ENCODE data around the gene CCDC106. TPM values are rescaled to one million over a fixed set of nuclear protein-coding genes. Genes with fewer than 3 reads are reported as not detected.

Gene CCDC106
- polyA plus RNA-seq, 10 donors: 10.2 to 17.7 (median 12.1) TPM

DNA sequence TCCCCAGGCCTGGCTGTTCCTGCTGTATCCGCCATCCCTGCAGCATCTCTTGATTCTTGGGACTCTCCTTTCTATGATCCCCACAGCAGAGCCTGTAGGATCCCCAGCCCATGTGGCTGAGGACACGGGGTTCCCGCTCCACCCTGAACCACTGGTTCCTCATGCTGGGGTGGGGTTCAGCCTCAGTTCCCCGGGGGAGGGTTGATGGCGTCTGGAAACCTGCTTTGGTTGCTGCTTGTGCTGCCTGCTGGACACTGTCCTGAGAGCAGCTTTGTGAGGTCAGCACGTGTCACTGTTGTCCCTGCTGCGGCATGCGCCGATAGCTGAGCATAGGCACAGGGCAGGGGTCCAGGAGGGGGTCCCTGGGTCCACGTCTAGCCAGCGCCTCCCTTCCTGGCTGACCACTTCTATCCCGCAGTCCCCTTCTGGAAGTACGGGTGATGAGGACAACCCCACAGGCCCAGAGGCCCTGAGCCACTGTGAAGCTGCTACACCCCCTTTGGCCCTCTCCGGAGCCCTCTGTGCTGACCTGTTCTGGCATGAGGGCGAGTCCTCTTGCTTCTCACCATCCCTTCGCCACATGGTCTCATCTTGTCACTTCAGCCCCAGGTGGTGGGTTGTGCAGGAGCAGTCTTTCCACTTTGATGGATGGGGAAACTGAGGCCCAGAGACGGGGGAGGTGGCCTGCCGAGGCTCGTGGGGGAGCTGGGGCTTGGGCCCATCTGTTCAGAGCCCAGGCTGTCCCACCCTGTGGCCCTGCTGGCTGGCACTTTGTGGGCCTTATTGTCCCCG lies 32.5 kb downstream of the CCDC106 start:
- no peak for DNase-seq

DNA sequence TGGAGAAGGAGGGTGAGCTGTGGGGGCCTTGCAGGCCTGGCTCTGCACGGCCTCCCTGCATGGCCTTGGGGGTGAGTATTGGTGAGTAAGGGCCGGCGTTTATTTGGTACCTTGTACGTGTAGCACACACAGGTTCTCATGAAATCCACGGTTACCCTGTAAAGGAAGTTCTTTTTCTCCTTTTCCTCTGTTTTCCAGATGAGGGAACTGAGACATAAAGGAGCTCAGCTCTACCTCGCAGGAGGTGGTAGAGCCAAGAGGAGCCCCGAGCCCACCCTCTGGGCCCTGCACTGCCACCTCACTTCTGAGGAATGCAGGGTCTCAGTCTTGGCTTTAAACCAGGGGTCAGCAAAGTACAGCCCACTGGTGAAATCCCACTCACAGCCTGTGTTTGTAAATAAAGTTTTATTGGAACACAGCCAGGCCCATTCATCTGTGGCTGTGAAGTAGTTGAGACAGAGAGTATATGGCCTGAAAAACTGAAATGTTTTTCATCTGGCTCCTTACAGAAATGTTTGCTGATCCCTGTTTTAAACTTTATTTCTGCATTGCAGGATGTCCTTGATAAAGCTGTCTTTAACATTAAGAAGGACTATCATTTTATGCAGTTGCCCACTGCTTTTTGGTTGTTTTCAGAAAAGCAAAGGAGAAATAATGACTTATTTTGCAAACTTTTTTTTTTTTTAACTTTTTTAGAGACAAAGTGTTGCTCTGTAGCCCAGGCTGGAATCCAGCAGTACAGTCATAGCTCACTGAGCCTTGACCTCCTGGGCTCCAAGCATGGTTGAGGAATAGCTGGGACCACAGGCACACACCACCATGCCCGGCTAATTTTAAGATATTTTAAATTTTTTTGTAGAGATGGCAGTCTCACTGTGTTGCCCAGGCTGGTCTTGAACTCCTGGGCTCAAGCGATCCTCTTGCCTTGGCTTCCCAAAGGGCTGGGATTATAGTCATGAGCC lies 33.4 kb downstream of the CCDC106 start:
- DNase-seq: no peak

DNA sequence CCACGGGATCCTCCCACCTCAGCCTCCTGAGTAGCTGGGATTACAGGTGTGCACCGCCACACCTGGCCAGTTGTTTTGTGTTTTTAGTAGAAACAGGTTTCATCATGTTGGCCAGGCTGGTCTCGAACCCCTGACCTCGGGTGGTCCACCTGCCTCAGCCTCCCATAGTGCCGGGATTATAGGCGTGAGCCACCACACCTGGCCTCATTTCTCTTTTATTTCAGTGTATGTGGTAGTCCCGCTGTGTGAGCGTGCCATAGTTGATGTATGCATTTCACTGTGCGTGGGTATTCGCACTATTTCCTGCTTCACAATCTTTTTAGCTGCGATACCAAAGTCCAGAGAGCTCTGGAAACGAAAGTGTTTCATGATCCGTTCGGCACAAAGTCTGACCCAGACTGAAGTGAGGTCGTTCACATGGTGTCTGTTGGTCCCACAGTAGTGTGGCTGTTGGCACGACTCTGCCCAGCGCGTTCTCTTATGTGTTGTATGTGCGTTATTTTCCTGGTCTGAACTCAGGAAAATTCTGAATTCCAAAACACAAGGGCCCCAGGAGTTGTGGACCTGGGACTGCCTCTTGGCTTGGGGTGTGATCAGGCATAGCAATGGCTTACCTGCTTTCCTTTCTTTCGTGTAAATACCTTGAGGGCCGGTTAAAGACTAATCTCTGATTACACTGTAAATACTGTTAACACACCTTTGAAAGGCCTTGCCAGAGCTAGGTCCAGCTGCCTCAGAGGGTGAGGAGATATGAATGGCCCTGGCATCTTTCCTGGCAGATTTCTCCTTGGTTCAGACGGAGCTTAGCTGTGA lies 35.6 kb downstream of the CCDC106 start:
- DNase-seq: no peak

DNA sequence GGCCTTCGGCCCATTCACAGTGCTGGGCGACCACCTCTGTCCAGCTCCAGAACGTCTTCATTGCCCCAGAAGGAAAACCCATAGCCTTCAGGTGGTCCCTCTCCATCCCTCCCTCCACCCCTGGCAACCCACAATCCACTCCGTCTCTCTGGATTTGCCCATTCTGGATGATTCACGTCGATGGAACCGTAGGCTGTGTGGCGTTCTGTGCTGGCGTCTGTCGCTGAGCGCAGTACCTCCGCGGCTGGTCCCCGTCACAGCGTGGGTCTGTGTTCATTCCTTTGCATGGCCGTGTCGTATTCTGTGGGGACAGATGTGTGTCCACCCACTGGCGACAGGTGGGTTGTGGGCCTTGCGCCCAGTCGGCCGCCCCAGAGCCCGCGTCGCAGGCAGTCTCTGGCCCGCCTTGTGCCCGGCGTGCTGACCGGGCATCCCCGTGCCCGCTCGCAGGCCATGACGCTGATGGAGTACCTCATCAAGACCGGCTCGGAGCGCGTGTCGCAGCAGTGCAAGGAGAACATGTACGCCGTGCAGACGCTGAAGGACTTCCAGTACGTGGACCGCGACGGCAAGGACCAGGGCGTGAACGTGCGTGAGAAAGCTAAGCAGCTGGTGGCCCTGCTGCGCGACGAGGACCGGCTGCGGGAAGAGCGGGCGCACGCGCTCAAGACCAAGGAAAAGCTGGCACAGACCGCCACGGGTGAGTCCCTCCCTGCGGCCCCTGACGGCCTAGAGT lies 37.1 kb downstream of the CCDC106 start:
- no peak for DNase-seq

DNA sequence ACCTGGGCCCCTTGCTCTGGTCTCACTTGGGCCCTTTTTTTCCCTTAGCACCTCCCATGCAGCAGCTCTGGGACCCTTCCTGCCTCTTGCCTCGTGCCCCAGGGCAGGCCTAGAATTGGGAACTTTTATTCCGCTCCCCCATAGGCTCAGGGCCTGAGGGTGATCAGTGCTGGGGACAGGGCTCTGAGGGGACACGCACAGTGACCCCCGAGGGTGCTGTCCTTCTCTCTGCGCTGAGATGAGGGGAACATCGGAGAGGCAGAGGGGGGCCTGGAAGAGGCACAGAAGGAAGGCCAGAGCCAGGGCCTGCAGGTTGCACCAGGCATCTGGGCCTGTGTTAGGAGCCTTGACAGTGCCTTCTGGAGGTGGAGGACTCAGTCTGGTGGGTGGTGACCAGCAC lies 37.8 kb downstream of the CCDC106 start:
- DNase-seq: no peak

DNA sequence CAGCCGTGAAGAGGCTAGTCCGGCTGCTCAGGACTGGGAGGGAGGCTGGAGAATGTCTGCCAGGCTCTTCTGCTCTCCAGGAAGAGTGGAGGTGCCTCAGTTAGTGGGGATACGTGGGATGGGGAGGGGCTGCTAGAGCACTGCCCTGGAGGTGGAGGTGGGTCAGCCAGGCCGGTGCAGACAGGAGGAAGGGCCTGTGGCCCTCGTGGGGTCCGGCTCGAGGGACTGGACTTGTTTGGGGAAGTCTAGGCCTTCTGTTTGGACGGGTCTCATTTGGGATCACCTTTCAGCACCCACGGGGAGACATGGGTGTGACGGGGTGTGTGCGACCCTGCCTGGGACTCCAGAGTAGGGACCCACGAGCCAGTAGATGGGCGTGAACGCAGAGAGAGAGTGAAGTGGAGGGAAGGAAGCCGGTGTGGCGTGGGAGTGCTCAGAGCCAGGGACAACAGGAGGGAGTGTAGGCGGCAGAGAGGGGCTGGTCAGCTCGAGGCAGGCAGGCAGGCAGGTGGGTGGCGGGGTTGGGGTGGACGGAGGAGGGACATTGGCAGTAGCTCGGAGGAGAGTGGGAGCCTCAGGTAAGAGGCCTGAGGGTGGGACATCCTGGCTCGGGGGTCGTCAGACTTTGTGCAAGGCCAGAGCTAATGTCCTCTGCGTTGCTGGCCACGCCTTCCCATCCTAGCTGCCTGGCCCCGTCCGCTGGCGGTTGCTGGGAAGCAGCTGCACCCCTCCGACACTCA lies 38.5 kb downstream of the CCDC106 start:
- no peak for DNase-seq

DNA sequence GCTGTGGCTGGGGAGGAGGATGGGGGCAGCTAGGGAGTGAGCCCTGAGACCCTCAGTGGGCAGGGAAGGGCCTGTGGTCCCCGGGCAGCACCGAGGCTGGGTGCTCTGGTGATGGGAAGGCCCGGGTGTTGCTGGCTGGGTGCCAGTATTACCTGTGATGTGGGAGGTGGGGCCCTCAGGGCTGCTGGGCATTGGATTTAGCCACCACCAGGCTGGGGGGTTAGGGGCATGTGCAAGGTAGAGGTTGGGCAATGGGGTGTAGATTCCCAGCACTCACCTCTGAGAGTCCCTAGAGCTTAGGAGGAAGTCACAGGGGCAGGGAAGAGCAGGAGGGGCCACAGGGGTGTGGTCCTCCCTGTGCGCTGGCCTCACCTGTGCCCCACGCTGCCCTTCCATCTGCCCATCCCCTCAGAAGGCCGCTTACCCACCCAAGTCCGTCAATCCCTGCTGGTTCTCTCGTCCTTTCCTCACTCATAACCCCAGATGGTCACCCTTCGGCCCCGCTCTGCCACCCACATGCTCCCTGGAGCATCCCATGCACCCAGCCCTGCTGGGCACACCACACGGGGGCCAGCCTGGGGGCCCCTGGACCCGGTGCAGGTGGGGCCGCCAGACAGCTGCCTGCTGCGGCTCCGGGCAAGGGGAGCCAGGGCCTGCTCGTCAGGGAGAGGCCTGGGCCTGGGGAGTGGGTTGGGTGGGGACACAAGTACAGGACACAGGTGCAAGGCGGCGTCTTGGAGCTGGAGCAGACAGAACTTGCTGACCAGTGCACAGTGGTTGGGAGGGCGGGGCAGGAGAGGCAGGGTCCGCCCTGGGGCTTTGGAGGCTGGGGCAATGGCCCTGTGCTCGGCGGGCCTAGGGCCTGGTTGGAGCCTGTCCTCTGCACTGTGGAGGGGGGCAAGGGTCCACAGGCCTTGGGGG lies 39.5 kb downstream of the CCDC106 start:
- no peak for DNase-seq

DNA sequence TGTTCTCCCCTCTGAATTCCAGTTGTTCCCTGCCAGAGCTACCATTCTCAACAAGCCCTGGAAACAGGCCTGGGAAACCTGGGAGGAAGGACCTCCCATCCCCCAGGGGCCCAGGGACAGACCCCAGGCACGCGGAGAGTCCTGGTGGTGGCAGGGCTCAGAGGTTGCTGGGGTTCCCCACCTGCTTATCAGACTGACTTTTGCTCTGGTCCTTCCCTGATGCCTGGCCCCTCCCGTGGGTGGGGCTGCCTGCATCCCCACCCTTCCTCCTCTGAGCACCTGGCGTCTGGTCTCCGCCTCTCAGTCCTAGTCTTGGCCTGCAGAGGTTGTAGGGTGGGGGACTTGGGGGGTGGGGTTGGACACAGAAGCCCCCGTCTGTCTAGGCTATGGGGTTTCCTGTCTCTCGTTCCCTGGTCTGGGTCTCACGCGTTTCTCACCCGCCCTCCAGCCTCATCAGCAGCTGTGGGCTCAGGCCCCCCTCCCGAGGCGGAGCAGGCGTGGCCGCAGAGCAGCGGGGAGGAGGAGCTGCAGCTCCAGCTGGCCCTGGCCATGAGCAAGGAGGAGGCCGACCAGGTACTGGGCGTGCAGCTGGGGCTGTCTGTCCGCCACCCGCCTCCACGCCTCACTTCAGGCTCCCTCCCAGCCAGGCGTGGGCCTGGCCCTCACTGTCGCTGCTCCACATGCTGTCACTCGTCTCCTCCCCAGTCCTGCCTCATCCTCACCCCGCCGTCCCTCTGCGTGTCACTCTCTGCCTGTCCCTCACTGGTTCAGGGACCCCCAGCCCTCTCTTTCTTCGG lies 40.6 kb downstream of the CCDC106 start:
- peak; percentile 48 to 83 (median 63) for DNase-seq

DNA sequence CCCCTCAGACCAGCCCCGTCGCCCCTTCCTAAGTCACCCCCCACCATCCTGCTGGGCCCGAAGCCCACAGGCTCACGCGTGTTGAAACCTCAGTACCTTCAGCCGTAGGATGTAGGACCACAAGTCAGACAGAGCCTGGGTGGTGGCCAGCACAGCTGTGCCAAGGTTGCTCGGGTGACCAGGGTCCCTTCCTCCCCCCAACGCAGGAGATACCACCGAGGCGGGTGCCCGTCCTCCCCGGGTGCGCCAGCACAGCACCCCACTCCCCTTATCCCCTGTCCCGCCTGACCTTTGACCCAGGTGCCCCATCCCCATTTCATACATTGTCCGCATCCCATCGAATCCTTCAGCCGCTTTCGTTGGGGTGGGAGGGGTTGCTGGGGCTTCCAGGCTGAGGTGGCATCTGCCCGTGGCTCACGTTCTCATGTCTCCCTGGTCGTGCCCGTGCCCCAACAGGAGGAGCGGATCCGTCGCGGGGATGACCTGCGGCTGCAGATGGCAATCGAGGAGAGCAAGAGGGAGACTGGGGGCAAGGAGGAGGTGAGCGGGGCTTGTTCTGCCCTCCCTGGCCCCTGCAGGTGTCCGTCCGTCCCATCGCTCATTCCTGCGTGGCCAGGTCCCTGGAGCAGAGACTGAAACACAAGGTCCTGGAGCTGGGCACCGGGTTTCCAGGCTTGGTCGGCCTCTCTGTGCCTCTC lies 41.5 kb downstream of the CCDC106 start:
- no peak for DNase-seq

DNA sequence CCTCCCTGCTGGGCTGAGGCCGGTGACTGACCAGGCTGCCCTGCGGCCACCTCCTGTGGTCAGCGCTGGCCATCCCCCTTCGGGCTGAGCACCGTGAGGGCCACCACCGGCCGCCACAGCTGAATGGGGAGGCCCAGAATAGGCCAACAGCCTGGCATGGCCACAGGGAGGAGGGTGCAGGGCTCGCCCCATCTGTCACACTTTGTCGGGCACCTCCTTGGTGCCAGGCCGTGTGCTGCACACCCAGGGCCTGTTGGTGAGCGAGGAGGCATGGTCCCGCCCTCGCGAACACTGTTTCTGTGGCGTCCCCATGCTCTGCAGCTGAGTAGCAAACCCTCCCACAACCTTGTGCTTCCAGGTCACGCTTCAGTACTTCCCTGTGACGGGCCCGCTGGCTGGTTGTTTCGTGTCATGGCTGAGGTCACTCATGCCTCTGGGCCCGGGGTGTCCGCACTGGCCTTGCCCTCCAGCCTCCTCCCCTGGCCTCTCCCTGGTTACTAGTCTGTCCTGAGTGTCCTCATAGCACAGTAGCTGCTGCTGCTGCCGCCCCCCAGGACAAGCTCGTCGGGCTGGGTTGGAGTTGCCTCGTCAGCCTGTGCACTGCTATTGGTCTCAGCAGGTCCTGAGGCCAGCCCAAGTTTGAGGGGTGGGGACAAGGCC lies 42.2 kb downstream of the CCDC106 start:
- no peak for DNase-seq

DNA sequence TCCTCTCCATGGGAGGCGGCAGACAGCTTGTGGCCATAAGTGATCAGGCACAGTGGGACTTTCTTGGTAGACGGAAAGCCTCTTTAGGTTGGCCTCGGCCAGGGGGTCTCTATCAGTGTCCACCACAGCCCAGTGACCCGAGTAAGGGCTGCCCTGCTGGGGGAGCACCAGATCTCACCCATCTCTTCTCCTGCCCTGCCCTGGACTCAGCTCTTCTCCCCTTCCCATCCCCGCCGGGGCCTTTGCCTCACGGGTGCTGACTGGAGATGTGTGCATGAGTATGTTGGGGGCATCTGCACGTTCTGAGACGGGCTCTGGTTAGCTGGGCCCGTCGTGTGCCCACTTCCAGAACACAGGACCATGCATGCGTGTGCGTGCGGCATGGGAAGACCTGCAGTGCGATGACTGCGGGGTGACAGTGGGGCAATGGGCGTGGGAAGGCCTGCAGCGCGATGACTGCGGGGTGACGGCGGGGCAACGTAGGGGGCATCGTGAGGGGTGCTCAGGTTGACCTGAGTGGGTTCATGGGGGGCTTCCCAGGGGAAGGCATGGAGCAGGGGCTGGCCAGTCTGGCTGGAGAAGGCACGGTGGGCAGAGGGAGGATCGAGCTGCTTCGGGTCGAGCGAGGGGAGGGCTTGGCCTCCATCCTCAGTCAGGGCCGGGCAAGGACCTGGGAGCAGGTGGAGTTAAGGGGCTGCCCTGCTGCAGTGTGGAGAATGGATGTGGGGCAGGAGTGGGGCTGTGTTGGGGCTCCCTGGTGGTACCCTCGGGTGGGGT lies 42.9 kb downstream of the CCDC106 start:
- DNase-seq: no peak

DNA sequence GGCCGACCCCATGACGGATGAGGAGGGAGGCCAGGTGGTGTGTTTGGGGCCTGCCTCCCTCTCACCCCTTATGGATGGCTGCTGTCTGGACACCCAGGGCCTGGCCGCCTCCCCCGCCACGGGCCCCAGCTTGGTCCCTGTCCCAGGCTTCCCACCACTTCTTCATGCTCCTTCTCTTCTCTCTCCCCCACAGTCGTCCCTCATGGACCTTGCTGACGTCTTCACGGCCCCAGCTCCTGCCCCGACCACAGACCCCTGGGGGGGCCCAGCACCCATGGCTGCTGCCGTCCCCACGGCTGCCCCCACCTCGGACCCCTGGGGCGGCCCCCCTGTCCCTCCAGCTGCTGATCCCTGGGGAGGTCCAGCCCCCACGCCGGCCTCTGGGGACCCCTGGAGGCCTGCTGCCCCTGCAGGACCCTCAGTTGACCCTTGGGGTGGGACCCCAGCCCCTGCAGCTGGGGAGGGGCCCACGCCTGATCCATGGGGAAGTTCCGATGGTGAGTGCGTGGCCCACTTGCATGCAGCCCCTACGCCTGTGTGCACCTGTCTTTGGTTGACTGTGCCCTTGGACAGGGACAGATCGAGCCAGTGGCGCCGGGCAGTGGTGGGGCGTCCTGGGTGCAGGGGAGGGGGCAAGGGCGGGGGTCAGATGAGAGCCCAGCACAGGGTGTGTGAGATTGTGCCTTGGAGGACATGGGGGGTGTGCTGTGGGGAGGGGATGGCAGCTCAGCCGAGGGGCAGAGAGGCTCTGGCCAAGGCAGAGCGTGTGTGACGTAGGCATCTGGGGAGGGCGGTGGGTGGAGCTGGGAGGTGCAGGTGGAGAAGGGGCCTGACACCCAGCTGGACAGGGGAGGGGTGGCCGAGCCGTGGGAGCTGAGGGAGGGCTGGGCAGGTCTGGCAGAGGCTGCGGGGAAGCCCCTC lies 43.8 kb downstream of the CCDC106 start:
- no peak for DNase-seq

DNA sequence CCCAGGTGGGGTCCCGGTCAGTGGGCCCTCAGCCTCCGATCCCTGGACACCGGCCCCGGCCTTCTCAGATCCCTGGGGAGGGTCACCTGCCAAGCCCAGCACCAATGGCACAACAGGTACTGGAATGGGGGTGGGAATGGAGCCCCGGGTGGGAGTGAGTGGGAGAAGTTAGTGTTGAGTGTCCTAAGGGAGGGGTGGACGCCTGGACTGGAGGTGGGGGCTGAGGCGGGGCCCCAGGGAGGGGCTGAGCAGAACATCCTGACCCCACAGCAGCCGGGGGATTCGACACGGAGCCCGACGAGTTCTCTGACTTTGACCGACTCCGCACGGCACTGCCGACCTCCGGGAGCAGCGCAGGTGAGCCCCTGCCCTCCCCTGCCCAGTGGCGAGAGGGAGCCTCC lies 44.7 kb downstream of the CCDC106 start:
- DNase-seq: no peak

DNA sequence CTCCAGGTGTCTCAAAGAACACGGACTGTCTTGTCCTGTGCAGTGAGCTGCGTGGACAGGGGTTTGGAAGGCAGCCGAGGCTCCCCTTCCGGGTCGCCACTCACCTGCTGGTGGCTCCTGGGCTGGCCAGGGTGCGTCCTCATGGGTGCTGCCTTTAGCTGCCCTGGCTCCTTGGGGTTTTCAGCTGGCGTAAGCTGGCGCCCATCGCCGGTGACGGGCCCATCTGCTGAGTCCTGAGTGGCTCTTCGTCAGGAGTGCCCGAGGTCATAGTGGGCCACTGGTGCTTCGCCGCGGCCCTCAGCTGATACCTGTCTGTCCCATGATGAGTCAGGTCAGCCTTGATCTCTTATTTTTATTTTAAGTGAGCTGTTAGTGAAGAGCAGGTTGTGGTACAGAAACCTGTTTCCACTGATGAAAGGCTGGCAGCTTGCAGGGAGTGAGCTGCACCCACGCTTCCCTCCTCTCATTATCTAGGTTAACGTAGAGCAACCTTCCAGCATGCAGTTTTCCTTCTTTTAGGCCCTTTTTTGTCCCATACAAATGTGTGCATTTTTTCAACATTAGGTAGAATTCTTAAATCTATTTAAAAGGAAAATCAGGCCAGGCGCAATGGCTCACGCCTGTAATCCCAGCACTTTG lies 45.4 kb downstream of the CCDC106 start:
- DNase-seq: no peak

DNA sequence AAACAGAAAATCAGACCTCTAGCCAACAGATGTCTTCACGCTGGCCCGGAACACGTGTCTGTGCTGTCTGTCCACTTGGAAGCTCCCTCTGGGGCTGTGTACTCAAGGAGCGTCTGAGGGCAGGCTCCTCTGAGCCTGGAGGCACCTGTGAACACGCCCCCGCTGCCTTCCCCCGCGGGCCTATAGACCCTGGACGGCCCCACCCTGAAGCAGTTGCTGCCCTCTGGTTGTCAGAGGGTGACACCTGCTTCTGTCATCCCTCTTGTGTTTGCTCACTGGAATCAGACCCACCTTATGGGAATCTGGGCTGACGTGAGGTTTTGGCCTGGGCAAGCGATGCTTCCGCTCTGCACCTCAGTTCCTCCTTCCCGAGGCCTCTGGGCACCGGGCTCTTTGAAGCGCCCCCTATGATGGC lies 46.2 kb downstream of the CCDC106 start:
- no peak for DNase-seq
